Loucy (cell line): ENCODE measurements around the gene MOXD1.

Experiments used
- H2AFZ ChIP-seq: fragments of 200-600 bp; sonication (generic); 2 replicates; pipeline ENCODE4 v1.6.0; 2016; ENCODE audit warnings: antibody characterized with exemption, mild to moderate bottlenecking, low read length, moderate library complexity
- H3F3A ChIP-seq: fragments of 200-600 bp; 2 replicates; pipeline ENCODE4 v1.6.0; 2016; ENCODE audit warnings: antibody characterized with exemption, low read depth, mild to moderate bottlenecking
- H3K27me3 ChIP-seq: fragments of 200-600 bp; sonication (generic); 2 replicates; pipeline ENCODE4 v1.6.1; 2014; ENCODE audit warnings: low read length, mild to moderate bottlenecking; ENCODE audit not compliant: insufficient read depth, poor library complexity, severe bottlenecking
- H3K36me3 ChIP-seq: fragments of 200-600 bp; sonication (generic); 2 replicates; pipeline ENCODE4 v1.6.1; 2016; ENCODE audit warnings: low read length; ENCODE audit not compliant: insufficient read depth
- H3K4me1 ChIP-seq: fragments of 200-600 bp; sonication (generic); 2 replicates; pipeline ENCODE4 v1.5.1; 2014; ENCODE audit warnings: low read length, mild to moderate bottlenecking; ENCODE audit not compliant: insufficient read depth, poor library complexity, severe bottlenecking
- H3K4me2 ChIP-seq: fragments of 200-600 bp; sonication (generic); 2 replicates; pipeline ENCODE4 v1.6.0; 2014; ENCODE audit warnings: antibody characterized with exemption, low read length, low read depth, mild to moderate bottlenecking; ENCODE audit not compliant: poor library complexity, severe bottlenecking
- H3K4me3 ChIP-seq: fragments of 200-600 bp; sonication (generic); 2 replicates; pipeline ENCODE4 v1.5.1; 2014; ENCODE audit warnings: low read length, mild to moderate bottlenecking, mixed read lengths; ENCODE audit not compliant: poor library complexity, severe bottlenecking
- H3K79me2 ChIP-seq: fragments of 200-600 bp; sonication (generic); 2 replicates; pipeline ENCODE4 v1.6.1; 2014; ENCODE audit warnings: low read length; ENCODE audit not compliant: insufficient read depth
- H3K9ac ChIP-seq: fragments of 200-600 bp; sonication (generic); 2 replicates; pipeline ENCODE4 v1.6.0; 2014; ENCODE audit warnings: mild to moderate bottlenecking, low read depth, low read length, moderate library complexity; ENCODE audit not compliant: poor library complexity, severe bottlenecking
- H3K9me2 ChIP-seq: fragments of 200-600 bp; sonication (generic); replicated peaks from 2 replicates; pipeline ENCODE4 v1.6.1; 2016; ENCODE audit warnings: low read depth, low read length, mixed read lengths
- H3K9me3 ChIP-seq: fragments of 200-600 bp; sonication (generic); 2 replicates; pipeline ENCODE4 v1.6.1; 2014; ENCODE audit warnings: mild to moderate bottlenecking, antibody characterized with exemption, low read length, low read depth; ENCODE audit not compliant: insufficient read depth
- H4K20me1 ChIP-seq: fragments of 200-600 bp; sonication (generic); 2 replicates; pipeline ENCODE4 v1.6.0; 2014; ENCODE audit warnings: antibody characterized with exemption, low read length, mild to moderate bottlenecking; ENCODE audit not compliant: insufficient read depth, poor library complexity, severe bottlenecking
- CTCF ChIP-seq: fragments of 200-600 bp; sonication (generic); conservative IDR thresholded peaks from 2 replicates; pipeline ENCODE4 v1.5.1; 2014; ENCODE audit warnings: mild to moderate bottlenecking, antibody characterized with exemption, low read length
- EZH2phosphoT487 ChIP-seq: fragments of 200-600 bp; IDR thresholded peaks from 2 replicates; pipeline ENCODE4 v1.6.1; 2018; ENCODE audit warnings: antibody characterized with exemption, mild to moderate bottlenecking, moderate library complexity, borderline replicate concordance

The MOXD1 gene

GRCh38 chr6:132380358-132381029 lies 20.8 kb downstream of the MOXD1 start:
- no peak for TF ChIP-seq CTCF
- TF ChIP-seq EZH2phosphoT487 = no peak
- no peak overlapping the region for H3K9ac ChIP-seq
- H3K79me2 ChIP-seq = no peaks in the 10 kb centered on the region
- H2AFZ ChIP-seq = no peak overlapping the region
- H4K20me1 ChIP-seq = no peaks in the 10 kb centered on the region
- no peak overlapping the region for H3K4me3 ChIP-seq
- H3K27me3 ChIP-seq = no peaks in the 10 kb centered on the region
- H3K4me1 ChIP-seq = no peaks in the 10 kb centered on the region
- H3K9me3 ChIP-seq = no peaks in the 10 kb centered on the region
- H3K36me3 ChIP-seq = no peaks in the 10 kb centered on the region
- no peaks in the 10 kb centered on the region for H3F3A ChIP-seq
- no peak overlapping the region for H3K4me2 ChIP-seq
- no peaks in the 10 kb centered on the region for H3K9me2 ChIP-seq

- Histone ChIP-seq H3K4me3 (no peak overlapping the region), H3K27me3 (no peaks in the 10 kb centered on the region), H3K9me2 (no peaks in the 10 kb centered on the region), H3K4me1 (no peaks in the 10 kb centered on the region), H3K9ac (no peak overlapping the region), H3K9me3 (no peaks in the 10 kb centered on the region), H3K4me2 (no peak overlapping the region), H4K20me1 (no peaks in the 10 kb centered on the region), H3K79me2 (no peaks in the 10 kb centered on the region), H2AFZ (no peak overlapping the region), H3K36me3 (no peaks in the 10 kb centered on the region), H3F3A (no peaks in the 10 kb centered on the region)
- TF ChIP-seq EZH2phosphoT487 (no peak), CTCF (no peak)
Observed at GRCh38 chr6:132369526-132369925, 31.7 kb downstream of the MOXD1 start.

- H3K4me2 ChIP-seq = no peak overlapping the region
- no peaks in the 10 kb centered on the region for H3F3A ChIP-seq
- no peaks in the 10 kb centered on the region for H4K20me1 ChIP-seq
- no peaks in the 10 kb centered on the region for H3K27me3 ChIP-seq
- H2AFZ ChIP-seq = no peak overlapping the region
- H3K9ac ChIP-seq = no peak overlapping the region
- no peaks in the 10 kb centered on the region for H3K9me2 ChIP-seq
- TF ChIP-seq CTCF = no peak
- TF ChIP-seq EZH2phosphoT487 = no peak
- no peaks in the 10 kb centered on the region for H3K36me3 ChIP-seq
- no peaks in the 10 kb centered on the region for H3K9me3 ChIP-seq
- H3K4me3 ChIP-seq = no peak overlapping the region
- H3K79me2 ChIP-seq = no peaks in the 10 kb centered on the region
- no peaks in the 10 kb centered on the region for H3K4me1 ChIP-seq
Observed at GRCh38 chr6:132368916-132369481, 32.3 kb downstream of the MOXD1 start.
